ENCODE results near the gene KCNK13.
"Not testable (repeated sequence)": the region's sequence is repeated elsewhere in the genome, so short reads cannot be mapped to it uniquely, and the experiment has no call there.

Gene KCNK13

DNA sequence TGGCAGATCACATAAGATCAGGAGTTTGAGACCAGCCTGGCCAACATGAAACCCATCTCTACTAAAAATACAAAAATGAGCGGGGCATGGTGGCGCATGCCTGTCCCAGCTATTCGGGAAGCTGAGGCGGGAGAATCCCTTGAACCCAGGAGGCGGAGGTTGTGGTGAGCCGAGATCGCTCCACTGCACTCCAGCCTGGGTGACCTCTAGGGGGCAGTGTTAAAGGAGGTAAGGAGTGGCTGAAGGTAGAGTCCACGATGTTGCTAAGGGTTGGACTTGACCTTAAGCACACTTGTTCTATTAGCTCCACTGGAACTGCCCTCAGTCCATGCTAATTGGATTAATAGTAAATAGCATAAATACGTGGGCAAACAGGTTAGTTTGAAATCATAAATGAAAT lies 132.1 kb downstream of the KCNK13 start:
- no peak for DNase-seq (ENCODE audit: low spot score)

DNA sequence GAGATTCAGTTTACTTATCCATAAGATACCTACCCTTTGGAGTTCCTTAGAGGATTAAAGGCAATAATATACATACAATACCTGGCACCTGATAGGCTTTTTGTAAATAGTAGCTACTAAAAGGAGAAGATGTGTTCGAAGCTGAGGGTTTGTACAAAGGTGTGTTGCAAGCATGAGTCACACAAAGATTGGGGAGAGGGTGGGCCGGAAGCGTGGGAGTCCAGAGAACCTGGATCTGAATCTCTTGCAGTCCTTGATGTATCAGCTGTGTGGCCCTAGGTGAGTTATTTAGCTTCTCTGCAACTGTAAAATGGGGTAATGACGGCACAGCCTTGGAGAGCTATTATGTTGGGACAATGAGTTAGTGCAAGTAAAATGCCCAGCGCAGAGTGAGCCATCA lies 132.9 kb downstream of the KCNK13 start:
- no peak for DNase-seq (ENCODE audit: low spot score)

DNA sequence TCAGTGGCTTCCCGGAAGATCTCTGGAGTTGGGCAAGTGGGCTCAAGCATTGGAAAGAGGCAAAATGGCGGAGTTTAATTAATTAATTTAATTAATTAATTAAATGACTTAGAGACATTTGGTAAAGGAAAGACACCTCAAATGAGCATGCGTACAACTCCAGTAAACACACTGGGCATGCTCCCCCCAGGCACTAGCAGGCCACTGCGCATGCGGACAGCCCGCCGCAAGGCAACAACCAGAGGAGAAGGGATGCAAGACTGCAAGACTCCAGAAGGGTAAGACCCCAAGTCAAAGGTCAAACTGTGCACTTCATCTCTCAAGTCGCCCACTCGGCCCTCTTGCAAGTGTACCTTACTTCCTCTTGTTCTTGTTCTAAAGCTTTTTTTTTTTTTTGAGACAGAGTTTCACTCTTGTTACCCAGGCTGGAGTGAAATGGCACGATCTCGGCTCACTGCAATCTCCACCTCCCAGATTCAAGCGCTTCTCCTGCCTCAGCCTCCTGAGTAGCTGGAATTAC lies 136.8 kb downstream of the KCNK13 start:
- no peak for DNase-seq (ENCODE audit: low spot score)

DNA sequence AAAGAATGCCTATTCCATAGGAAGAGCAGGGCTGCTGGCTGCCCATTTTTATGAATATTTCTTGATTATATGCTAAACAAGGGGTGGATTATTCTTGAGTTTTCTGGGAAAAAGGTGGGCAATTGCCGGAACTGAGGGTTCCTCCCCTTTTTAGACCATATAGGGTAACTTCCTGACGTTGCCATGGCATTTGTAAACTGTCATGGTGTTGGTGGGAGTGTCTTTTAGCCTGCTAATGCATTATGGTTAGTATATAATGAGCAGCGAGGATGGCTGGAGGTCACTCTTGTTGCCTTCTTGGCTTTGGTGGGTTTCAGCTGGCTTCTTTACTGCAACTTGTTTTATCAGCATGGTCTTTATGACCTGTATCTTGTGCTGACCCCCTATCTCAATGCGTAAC lies 138.8 kb downstream of the KCNK13 start:
- not testable (repeated sequence) for DNase-seq (ENCODE audit: low spot score)

- DNase-seq (ENCODE audit: low spot score) = no peak
Measured at GRCh38 chr14:90201344-90201743, 139.6 kb downstream of the KCNK13 start.

DNA sequence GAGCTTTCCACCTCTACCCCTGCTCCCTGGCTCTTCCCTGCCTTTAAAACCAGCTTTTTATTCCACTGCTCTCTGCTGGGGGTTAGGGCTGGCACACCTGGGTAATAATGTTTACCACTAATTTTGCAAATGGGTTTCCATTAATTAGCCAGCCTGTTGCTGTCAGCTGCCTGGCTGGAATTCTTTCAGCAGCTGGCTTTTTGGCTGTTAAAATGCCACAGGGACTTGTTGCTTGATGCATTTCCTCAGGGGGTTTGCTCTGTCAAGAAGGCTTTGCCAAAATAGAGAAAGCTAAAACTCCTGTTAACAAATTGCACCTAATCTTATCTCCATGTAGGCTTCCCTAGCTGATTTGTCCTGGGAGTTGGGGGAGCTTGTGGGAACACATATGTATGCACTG lies 142.7 kb downstream of the KCNK13 start:
- no peak for DNase-seq (ENCODE audit: low spot score)

DNA sequence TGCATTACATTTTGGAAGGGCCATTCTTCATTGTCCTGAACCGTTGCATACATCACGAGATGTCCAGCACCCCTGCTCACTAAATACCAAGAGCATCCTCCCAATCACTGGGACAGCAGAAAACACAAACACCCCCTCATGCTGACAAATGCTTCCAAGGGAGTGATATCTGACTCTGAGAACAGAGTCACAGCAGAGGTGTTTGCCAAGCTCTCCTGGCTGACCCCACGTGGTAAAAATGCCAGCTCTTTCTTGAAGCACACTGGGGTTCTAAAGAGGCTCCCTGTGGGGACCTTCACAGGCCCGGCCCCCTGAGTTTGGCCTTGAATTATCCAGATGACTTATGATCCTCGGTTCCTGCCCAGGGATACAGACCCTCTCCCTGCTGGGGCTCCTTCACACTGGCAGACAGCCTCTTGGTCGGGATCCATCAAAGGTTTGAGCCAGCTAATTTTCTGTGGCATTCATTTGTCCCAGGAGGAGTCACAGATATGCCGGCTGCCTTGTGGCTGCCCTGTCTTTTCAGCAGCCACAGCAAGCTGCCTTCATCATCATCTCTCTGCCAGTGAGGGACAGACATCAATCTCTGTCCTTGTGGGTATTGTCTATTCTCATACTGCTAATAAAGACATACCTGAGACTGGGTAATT lies 151.4 kb downstream of the KCNK13 start:
- no peak for DNase-seq (ENCODE audit: low spot score)

DNA sequence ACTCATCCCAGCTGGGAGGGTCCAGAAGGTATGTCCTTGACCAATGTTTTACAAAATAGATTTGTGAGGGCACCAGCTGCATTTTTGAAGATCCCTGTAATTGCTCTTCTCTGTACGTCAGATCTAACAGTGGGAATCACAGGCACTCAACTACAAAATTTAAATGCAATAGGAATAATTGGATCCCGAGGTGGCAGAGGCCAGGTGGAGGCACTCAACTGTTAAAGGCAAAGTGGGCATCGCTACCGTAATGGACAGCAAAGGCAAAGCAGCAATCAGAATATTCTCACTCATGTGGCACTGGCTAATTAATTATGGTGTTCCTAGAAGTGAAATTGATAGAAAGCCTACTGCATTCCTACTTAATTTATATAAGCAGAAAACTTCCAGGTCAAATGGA lies 166.7 kb downstream of the KCNK13 start:
- no peak for DNase-seq (ENCODE audit: low spot score)

- DNase-seq (ENCODE audit: low spot score) = not testable (repeated sequence)
Measured at GRCh38 chr14:90229942-90230341, 168.1 kb downstream of the KCNK13 start.
